Activated T-cell treated with anti-CD3 and anti-CD28 coated beads for 24 hours (primary cell): ENCODE data around the gene PLA2G2C.
"Not testable (repeated sequence)": the region's sequence is repeated elsewhere in the genome, so short reads cannot be mapped to it uniquely, and the experiment has no call there.

Experiments
- DNase-seq: peaks from one replicate; pipeline ENCODE4 v3.0.0-alpha.2; 2020; ENCODE audit warnings: low read depth

PLA2G2C gene

GRCh38 chr1:20185834-20186782 is at the start of gene PLA2G2C, which contains the start of gene UBXN10:
Gene PLA2G2C, minus strand, starts transcription at chr1:20186518. Its CDS starts 9,155 bp downstream, at chr1:20177363.
Gene UBXN10, plus strand, starts transcription at chr1:20186096. Its CDS starts 4,466 bp downstream, at chr1:20190562.
- peak; percentile 59 for DNase-seq

GRCh38 chr1:20234788-20235535 is 48.6 kb upstream of the PLA2G2C start:
- DNase-seq: no peak

GRCh38 chr1:20233866-20234265 is 47.5 kb upstream of the PLA2G2C start:
- DNase-seq: no peak

GRCh38 chr1:20233394-20233793 is 47.1 kb upstream of the PLA2G2C start:
- DNase-seq: no peak

- DNase-seq: not testable (repeated sequence)
Observed at GRCh38 chr1:20232564-20232963, 46.2 kb upstream of the PLA2G2C start.

- DNase-seq: no peak
Observed at GRCh38 chr1:20229171-20229570, 42.9 kb upstream of the PLA2G2C start.

- no peak for DNase-seq
Observed at GRCh38 chr1:20228314-20228825, 42.1 kb upstream of the PLA2G2C start.

- DNase-seq: no peak
Observed at GRCh38 chr1:20227704-20228103, 41.4 kb upstream of the PLA2G2C start.

- DNase-seq: no peak
Observed at GRCh38 chr1:20224546-20224945, 38.2 kb upstream of the PLA2G2C start.

GRCh38 chr1:20223551-20224419 is 37.5 kb upstream of the PLA2G2C start:
- DNase-seq: no peak

- no peak for DNase-seq
Observed at GRCh38 chr1:20223106-20223505, 36.8 kb upstream of the PLA2G2C start.

GRCh38 chr1:20220036-20220435 is 33.7 kb upstream of the PLA2G2C start:
- DNase-seq: no peak

- DNase-seq: not testable (repeated sequence)
Observed at GRCh38 chr1:20219053-20219452, 32.7 kb upstream of the PLA2G2C start.

- no peak for DNase-seq
Observed at GRCh38 chr1:20216574-20216973, 30.3 kb upstream of the PLA2G2C start.

GRCh38 chr1:20215716-20216115 is 29.4 kb upstream of the PLA2G2C start:
- DNase-seq: no peak

- DNase-seq: peak; percentile 33
Observed at GRCh38 chr1:20212685-20213331, 26.5 kb upstream of the PLA2G2C start.

- no peak for DNase-seq
Observed at GRCh38 chr1:20212085-20212684, 25.9 kb upstream of the PLA2G2C start.

- DNase-seq: no peak
Observed at GRCh38 chr1:20211511-20211931, 25.2 kb upstream of the PLA2G2C start.

- DNase-seq: no peak
Observed at GRCh38 chr1:20210736-20211460, 24.6 kb upstream of the PLA2G2C start.

- no peak for DNase-seq
Observed at GRCh38 chr1:20209471-20209870, 23.2 kb upstream of the PLA2G2C start.
